Activated T-helper 1 cell treated with anti-CD3 and anti-CD28 coated beads, Interleukin-2, amount 50 U/mL, for 16 hours (primary cell): ENCODE measurements around the gene CPNE4.
"Not testable (repeated sequence)": the region's sequence is repeated elsewhere in the genome, so short reads cannot be mapped to it uniquely, and the experiment has no call there.

Source experiments
- DNase-seq, 2 donors: peaks; one replicate each; pipeline ENCODE4 v3.0.0-alpha.2; 2020; ENCODE audit warnings: low read depth in 1 of 2, low spot score in 1 of 2

Gene CPNE4

GRCh38 chr3:131546441-131546840, 488.4 kb downstream of the CPNE4 start:
- no peak for DNase-seq

DNA sequence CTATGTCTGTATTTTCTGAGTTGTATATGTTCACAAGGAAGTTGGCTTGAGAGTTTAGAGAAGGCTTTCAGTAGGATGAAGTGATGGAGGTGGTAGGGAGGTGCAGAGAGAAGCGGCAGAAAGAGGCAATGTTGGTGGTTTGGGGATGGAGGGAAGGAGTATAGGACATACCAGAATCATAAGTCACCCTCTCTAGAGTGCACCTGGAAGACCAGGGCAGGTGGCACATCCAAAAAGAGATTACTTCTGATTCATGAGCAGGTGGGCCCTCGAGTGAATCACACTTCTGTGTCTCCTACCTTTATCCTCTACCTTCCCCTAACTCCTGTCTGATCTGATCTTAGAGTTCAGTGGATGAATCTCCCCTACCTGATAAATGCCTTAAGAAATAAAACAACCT, 490.3 kb downstream of the CPNE4 start:
- DNase-seq = no peak

DNA sequence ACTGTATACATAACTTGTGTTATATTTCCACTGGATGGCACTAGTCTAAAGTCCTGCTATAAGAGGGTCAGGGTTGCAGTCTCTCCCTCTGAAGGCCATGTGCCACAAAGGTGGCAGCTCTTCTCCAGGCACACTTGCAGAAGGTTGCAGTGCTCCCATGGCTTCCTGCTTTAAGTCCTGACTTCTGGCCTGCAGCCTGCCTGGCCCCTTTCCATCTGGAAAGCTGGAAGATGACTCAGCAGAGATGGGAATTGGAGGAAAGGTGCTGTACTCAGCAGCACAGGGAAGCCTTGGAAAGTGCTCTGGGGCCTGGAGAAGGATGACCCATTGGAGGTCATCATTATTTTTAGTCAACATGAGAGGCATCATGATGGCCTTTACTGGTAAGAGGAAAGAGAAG, 491.1 kb downstream of the CPNE4 start:
- no peak for DNase-seq

DNA sequence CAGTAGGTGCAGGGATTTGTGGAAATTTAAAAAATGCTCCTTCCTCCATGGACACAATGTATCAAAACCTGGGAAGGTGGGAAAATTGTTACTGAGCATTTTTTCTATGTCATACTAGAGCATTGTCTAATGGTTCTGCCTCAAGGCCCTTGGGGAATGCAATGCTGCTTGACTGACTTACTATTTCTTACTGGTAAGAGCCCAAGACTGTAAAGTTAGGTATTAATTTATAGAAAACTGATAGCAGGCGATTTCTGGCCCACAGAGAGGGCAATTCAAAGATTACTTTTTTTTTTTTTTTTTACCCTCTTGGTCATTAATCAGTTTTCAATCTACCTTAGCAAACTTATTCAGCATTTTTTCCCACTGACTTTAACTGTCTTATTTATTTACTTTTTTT, 493.5 kb downstream of the CPNE4 start:
- DNase-seq = no peak

DNA sequence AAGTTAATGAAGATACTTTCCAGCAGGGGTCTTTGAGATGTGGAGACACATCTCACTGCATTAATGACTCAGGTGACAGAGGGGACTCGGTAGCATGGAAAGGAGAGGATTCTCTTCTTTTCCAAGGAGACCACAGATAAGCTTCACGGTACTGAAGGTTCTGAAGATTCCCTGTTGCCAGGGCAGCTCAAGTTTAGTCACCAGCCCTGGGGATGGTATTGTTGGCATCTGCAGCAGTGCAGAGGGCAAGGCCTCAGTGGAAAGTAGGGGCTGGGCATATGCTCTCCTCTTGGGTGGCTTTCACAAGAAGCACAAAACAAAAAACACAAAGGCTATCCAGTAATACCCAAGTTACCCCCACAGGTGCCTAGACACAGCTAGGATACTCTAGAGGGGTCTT, 494.0 kb downstream of the CPNE4 start:
- DNase-seq = no peak

DNA sequence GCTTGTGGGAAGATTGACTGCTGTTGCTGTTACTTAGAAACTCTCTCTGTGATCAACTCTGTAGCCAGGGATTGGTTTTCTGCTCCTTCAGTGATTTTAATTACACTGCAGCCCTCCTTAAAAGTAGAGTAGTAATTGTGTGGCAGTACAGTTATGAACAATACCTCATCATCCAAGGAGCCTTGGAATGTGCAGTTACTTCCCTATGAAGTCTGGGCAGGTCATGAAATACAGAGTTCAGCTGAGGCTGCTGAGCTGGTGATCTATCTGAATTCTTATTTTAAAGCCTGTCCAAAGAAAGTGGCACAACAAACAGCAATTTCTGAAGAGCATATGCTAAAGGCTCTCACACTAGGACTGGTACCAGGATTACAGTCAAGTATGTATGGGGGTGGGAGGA, 494.7 kb downstream of the CPNE4 start:
- DNase-seq = no peak

DNA sequence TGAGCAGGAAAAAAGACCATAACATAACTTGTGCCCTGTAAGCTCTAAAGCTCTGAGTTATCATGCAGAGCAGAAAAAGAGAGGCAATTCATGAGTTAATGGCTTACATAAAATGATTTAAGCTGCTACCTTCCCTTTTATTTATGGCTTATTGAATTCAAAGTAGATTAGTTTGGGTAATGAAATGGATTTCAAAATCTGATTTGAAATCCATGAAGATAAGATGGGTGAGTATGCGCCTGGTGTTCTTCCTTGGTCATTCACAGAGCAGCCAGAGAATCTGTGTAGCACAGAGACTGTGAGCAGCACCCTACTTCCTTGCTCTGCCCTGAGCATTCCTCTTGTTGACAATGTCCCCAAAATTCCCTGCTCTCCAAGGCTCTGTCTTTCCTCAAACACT, 495.8 kb downstream of the CPNE4 start:
- DNase-seq = no peak

DNA sequence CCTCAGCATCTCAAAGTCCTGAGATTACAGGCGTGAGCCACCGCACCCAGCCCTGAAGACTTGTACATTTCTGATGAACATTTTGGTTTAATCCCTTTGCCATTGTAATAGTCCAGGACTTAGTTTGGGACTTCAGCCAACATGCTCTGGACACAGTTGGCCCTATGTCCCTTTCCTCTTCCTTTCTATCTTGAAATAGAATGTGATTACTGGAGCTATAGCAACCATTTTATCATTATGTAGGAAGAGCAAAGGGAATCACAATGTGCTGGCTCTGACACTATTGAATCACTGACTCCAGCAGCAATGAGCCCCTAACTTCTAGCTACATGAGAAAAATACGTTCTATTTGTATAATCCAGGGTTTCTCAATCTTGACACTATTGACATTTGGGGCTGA, 497.3 kb downstream of the CPNE4 start:
- DNase-seq = no peak

- no peak for DNase-seq
Measured at GRCh38 chr3:131535596-131535995, 499.2 kb downstream of the CPNE4 start.

- no peak for DNase-seq
Measured at GRCh38 chr3:131535131-131535530, 499.7 kb downstream of the CPNE4 start.

- DNase-seq = no peak
Measured at GRCh38 chr3:131532645-131533044, 502.2 kb downstream of the CPNE4 start.

DNA sequence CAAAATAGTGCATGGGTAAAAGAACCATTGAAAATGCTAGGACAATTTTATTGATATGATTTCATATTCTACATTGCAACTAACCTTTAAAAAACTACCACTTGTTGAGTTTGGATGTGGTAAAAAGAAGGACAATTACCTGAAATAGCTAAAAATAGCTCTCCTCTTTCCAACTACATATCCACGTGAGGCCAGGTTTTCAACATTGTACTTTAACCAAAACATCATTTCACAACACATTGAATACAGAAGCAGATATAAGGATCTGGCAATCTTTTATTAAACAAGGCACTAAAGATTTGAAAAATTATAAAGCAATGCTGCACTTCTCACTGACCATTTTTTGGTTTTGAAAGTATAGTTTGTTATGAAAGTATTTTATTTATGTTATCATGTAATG, 504.0 kb downstream of the CPNE4 start:
- DNase-seq = no peak

- no peak for DNase-seq
Measured at GRCh38 chr3:131530388-131530787, 504.4 kb downstream of the CPNE4 start.

DNA sequence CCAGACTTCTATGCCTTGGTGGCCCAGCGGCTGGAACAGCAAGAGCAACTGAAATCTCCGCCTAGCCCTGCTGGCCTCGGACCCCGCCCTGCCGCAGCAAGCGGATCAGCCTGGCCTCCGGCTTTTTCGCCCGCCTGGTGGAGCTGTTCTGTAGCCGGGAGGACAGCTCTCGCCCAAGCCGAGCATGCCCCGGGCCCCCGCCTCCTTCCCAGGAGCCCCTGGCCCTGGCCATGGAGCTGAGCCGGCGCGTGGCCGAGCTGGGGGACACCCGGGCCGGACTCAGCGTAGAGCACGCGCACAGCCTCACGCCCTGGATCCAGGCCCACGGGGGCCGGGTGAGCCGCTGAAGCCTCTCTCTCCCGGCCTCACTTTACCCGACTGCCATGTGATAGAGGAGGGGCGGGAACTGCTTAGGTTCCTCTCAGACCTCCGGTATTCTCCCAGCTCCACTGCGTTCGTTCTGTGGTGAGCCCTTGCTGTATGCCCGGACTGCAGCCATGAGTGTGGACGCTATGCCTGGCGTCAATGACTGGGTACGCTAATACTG, 507.9 kb downstream of the CPNE4 start:
- no peak for DNase-seq

DNA sequence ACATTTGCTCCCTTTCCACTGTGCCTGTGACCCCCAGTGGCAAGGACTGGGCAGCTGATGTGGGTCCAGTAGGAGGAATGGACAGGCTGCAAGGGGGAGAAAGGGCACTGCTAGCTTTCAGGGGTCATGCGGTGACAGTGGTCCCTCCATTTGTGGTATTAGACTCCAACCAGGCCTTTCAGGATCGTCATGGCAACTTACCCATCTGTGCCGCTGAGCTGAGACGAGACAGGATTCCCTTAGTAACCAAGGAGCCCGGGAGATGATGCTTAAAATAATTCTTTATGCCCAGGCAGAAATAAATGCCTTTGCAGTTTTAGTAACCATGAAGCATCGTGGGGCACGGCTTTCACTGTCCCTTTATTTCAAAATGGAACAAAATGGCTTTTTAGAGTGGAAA, 516.1 kb downstream of the CPNE4 start:
- DNase-seq = no peak

GRCh38 chr3:131505421-131505820, 529.4 kb downstream of the CPNE4 start:
- no peak for DNase-seq

- DNase-seq = no peak
Measured at GRCh38 chr3:131503320-131503635, 531.5 kb downstream of the CPNE4 start.

GRCh38 chr3:131502530-131503319, 532.1 kb downstream of the CPNE4 start, which contains the start of gene MRPL3:
TSS of gene MRPL3 (minus strand) at chr3:131502971. CDS start at chr3:131502821, 150 bp downstream.
- DNase-seq = peak; percentile 64 to 76

- DNase-seq = no peak
Measured at GRCh38 chr3:131501949-131502348, 532.9 kb downstream of the CPNE4 start.

- no peak for DNase-seq
Measured at GRCh38 chr3:131494706-131495105, 540.1 kb downstream of the CPNE4 start.

- no peak for DNase-seq
Measured at GRCh38 chr3:131491775-131492174, 543.0 kb downstream of the CPNE4 start.

- no peak for DNase-seq
Measured at GRCh38 chr3:131491084-131491483, 543.7 kb downstream of the CPNE4 start.

DNA sequence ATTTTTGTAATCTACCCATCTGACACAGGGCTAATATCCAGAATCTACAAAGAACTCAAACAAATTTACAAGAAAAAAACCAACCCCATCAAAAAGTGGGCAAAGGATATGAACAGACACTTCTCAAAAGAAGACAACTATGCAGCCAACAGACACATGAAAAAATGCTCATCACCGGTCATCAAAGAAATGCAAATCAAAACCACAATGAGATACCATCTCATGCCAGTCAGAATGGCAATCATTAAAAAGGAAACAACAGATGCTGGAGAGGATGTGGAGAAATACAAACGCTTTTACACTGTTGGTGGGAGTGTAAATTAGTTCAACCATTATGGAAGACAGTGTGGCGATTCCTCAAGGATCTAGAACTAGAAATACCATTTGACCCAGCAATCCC, 548.3 kb downstream of the CPNE4 start:
- not testable (repeated sequence) for DNase-seq
